Upper lobe of right lung (tissue), 1 donor: Measurements from ENCODE around the gene TBCD. TPM values are rescaled to one million over a fixed set of nuclear protein-coding genes. Genes with fewer than 3 reads are reported as not detected.
"Not testable (repeated sequence)": the region's sequence is repeated elsewhere in the genome, so short reads cannot be mapped to it uniquely, and the experiment has no call there.

Experiments
- ATAC-seq: fragments of 200-7000 bp; cut with Tn5 transposase; one replicate; pipeline ENCODE4 v1.9.1; 2020; ENCODE audit warnings: mild to moderate bottlenecking, moderate library complexity
- DNase-seq: peaks from one replicate; pipeline ENCODE4 v3.0.0-alpha.2; 2020
- H3K27ac ChIP-seq: fragments of 200-600 bp; one replicate; pipeline ENCODE4 v1.8.0; 2022
- H3K27me3 ChIP-seq: fragments of 200-600 bp; one replicate; pipeline ENCODE4 v1.8.0; 2022; ENCODE audit warnings: mild to moderate bottlenecking
- H3K36me3 ChIP-seq: fragments of 200-600 bp; one replicate; pipeline ENCODE4 v1.8.0; 2022
- H3K4me1 ChIP-seq: fragments of 200-600 bp; one replicate; pipeline ENCODE4 v1.8.0; 2022
- H3K4me3 ChIP-seq: fragments of 200-600 bp; one replicate; pipeline ENCODE4 v1.8.0; 2022; ENCODE audit warnings: mild to moderate bottlenecking
- H3K9me3 ChIP-seq: fragments of 200-600 bp; one replicate; pipeline ENCODE4 v1.8.0; 2022
- CTCF ChIP-seq: fragments of 200-600 bp; IDR thresholded peaks from one replicate; pipeline ENCODE4 v1.8.0; 2022; ENCODE audit warnings: antibody characterized with exemption
- intact Hi-C: fragments of 100-400 bp; cut with DNase I; formaldehyde crosslinking; loops from one replicate; pipeline ENCODE4 v1.11.0; 2022
- total RNA-seq: library from RNA; stranded (reverse); fragmentation: NEBNext Ultra II Directional; extraction: Animal tissue kit (Norgen Biotek cat#: 25700); gene quantifications from one replicate; pipeline ENCODE4 v1.2.1, GENCODE V29; 2021
- donor health status: DM: no; HTN: yes; CAD: no; lungs with severe emphysema.

Gene TBCD
- total RNA-seq, 1 donor from 2014 or later = 84.5 TPM

GRCh38 chr17:82780195-82780594 lies 28.3 kb downstream of the TBCD start:
- Histone ChIP-seq H3K4me1 (peaks cover 6% of the 10 kb centered on the region), H3K27ac (no peak overlapping the region), H3K9me3 (no peaks in the 10 kb centered on the region), H3K4me3 (no peak overlapping the region), H3K36me3 (peaks cover 12% of the 10 kb centered on the region), H3K27me3 (no peaks in the 10 kb centered on the region)
- no peak for TF ChIP-seq CTCF
- DNase-seq (no peak), ATAC-seq (no peak)
- intact Hi-C loops = loop anchor here (10.0 kb wide), 1 partner anchor 135 kb away; no protein-coding TSS in a partner anchor

- Histone ChIP-seq H3K27me3 (no peaks in the 10 kb centered on the region), H3K9me3 (no peaks in the 10 kb centered on the region), H3K4me3 (no peak overlapping the region), H3K4me1 (peaks cover 6% of the 10 kb centered on the region), H3K36me3 (peaks cover 12% of the 10 kb centered on the region), H3K27ac (no peak overlapping the region)
- DNase-seq (no peak), ATAC-seq (peak; percentile 6)
- no peak for TF ChIP-seq CTCF
- intact Hi-C loops = loop anchor here (10.0 kb wide), 1 partner anchor 134 kb away; no protein-coding TSS in a partner anchor
Observed at GRCh38 chr17:82780971-82781893, 29.4 kb downstream of the TBCD start.

GRCh38 chr17:82781894-82782274 lies 30.0 kb downstream of the TBCD start:
- no peak overlapping the region for H3K27ac ChIP-seq
- intact Hi-C loops = loop anchor here (10.0 kb wide), 1 partner anchor 133 kb away; no protein-coding TSS in a partner anchor
- peak; percentile 98 for ATAC-seq

GRCh38 chr17:82782657-82783207 lies 30.9 kb downstream of the TBCD start:
- Histone ChIP-seq H3K9me3 (no peaks in the 10 kb centered on the region), H3K4me3 (no peak overlapping the region), H3K4me1 (peaks cover 6% of the 10 kb centered on the region), H3K27ac (peak overlapping the region; percentile 42), H3K36me3 (peaks cover 12% of the 10 kb centered on the region), H3K27me3 (no peaks in the 10 kb centered on the region)
- intact Hi-C loops = loop anchor here (10.0 kb wide), 1 partner anchor 132 kb away; no protein-coding TSS in a partner anchor
- DNase-seq (no peak), ATAC-seq (peak; percentile 23)
- no peak for TF ChIP-seq CTCF

More at GRCh38 chr17:82781894-82782274, 30.0 kb downstream of the TBCD start:
- no peaks in the 10 kb centered on the region for H3K27me3 ChIP-seq
- H3K9me3 ChIP-seq = no peaks in the 10 kb centered on the region
- H3K4me1 ChIP-seq = peaks cover 6% of the 10 kb centered on the region
- peak; percentile 91 for DNase-seq
- TF ChIP-seq CTCF = peak; percentile 98
- no peak overlapping the region for H3K4me3 ChIP-seq
- H3K36me3 ChIP-seq = peaks cover 12% of the 10 kb centered on the region

- intact Hi-C loops = loop anchor here (10.0 kb wide), 1 partner anchor 131 kb away; no protein-coding TSS in a partner anchor
- no peak for DNase-seq
- no peak overlapping the region for H3K27ac ChIP-seq
- no peaks in the 10 kb centered on the region for H3K9me3 ChIP-seq
- TF ChIP-seq CTCF = no peak
- H3K4me1 ChIP-seq = peaks cover 6% of the 10 kb centered on the region
- H3K27me3 ChIP-seq = no peaks in the 10 kb centered on the region
- H3K36me3 ChIP-seq = peaks cover 12% of the 10 kb centered on the region
- no peak overlapping the region for H3K4me3 ChIP-seq
- ATAC-seq = no peak
Observed at GRCh38 chr17:82783498-82783897, 31.6 kb downstream of the TBCD start.

GRCh38 chr17:82785581-82785980 lies 33.7 kb downstream of the TBCD start:
- H3K36me3 ChIP-seq = peaks cover 12% of the 10 kb centered on the region
- not testable (repeated sequence) for DNase-seq, H3K27me3 ChIP-seq, H3K9me3 ChIP-seq, H3K27ac ChIP-seq, H3K4me1 ChIP-seq, H3K4me3 ChIP-seq, ATAC-seq
- intact Hi-C loops = loop anchor here (10.0 kb wide), 1 partner anchor 129 kb away; no protein-coding TSS in a partner anchor
